Immature natural killer cell (primary cell): ENCODE measurements around the gene ZNF516. TPM values are rescaled to one million over a fixed set of nuclear protein-coding genes. Genes with fewer than 3 reads are reported as not detected.

Experiments used
- DNase-seq, 3 donors: peaks; one replicate each; pipeline ENCODE4 v3.0.0; 2022; ENCODE audit warnings: mixed read lengths in 1 of 3
- H3K27ac Mint-ChIP-seq, 6 donors: one replicate each; pipeline ENCODE4 v1.8.0; 2020; ENCODE audit warnings: mixed read lengths in 6 of 6, mild to moderate bottlenecking in 5 of 6, inconsistent platforms in 4 of 6, moderate library complexity in 3 of 6
- H3K27me3 Mint-ChIP-seq, 3 donors: one replicate each; pipeline ENCODE4 v1.8.0; 2020 to 2021; ENCODE audit warnings: low read depth in 3 of 3, mild to moderate bottlenecking in 3 of 3, mixed read lengths in 3 of 3, moderate library complexity in 3 of 3, inconsistent platforms in 1 of 3
- H3K36me3 Mint-ChIP-seq, 3 donors: one replicate each; pipeline ENCODE4 v1.8.0; 2020; ENCODE audit warnings: mixed read lengths in 3 of 3, inconsistent platforms in 2 of 3, mild to moderate bottlenecking in 2 of 3
- H3K4me1 Mint-ChIP-seq, 2 donors: one replicate each; pipeline ENCODE4 v1.8.0; 2020; ENCODE audit warnings: inconsistent platforms in 2 of 2, mild to moderate bottlenecking in 2 of 2, mixed read lengths in 2 of 2, moderate library complexity in 1 of 2
- H3K4me3 Mint-ChIP-seq, 5 donors: one replicate each; pipeline ENCODE4 v1.8.0; 2020; ENCODE audit warnings: mild to moderate bottlenecking in 5 of 5, mixed read lengths in 5 of 5, inconsistent platforms in 3 of 5, moderate library complexity in 3 of 5
- H3K9me3 Mint-ChIP-seq, 6 donors: one replicate each; pipeline ENCODE4 v1.8.0; 2020; ENCODE audit warnings: mild to moderate bottlenecking in 6 of 6, mixed read lengths in 6 of 6, inconsistent platforms in 4 of 6, moderate library complexity in 3 of 6
- polyA plus RNA-seq, 3 donors: library from polyadenylated mRNA; unstranded; fragments of 300-500 nt; fragmentation: Illumina TruSeq; gene quantifications; one replicate each; pipeline ENCODE4 v1.2.3, GENCODE V29; 2021

Gene ZNF516
- polyA plus RNA-seq, 3 donors from 2014 or later, result 1.2 to 6.1 (median 2.0) TPM

GRCh38 chr18:76365561-76365960 lies 129.5 kb downstream of the ZNF516 start:
- H3K36me3 Mint-ChIP-seq, result peaks cover 3 to 28% (median 10%) of the 10 kb centered on the region in 3 donors
- no peak for DNase-seq
- peaks cover 2 to 5% (median 2%) of the 10 kb centered on the region in 3 donors for H3K27me3 Mint-ChIP-seq
- no peak overlapping the region for H3K27ac Mint-ChIP-seq
- H3K4me1 Mint-ChIP-seq, result peaks cover 15 to 22% of the 10 kb centered on the region in 2 donors
- no peaks in the 10 kb centered on the region for H3K9me3 Mint-ChIP-seq
- H3K4me3 Mint-ChIP-seq, result no peak overlapping the region

- H3K27me3 Mint-ChIP-seq, result peaks cover 2 to 5% (median 4%) of the 10 kb centered on the region in 3 donors
- H3K9me3 Mint-ChIP-seq, result no peaks in the 10 kb centered on the region
- H3K36me3 Mint-ChIP-seq, result peaks cover 2 to 23% (median 5%) of the 10 kb centered on the region in 3 donors
- peak overlapping the region in 1 of 5 donors; percentile 39 for H3K4me3 Mint-ChIP-seq
- DNase-seq, result no peak
- peaks cover 16 to 22% of the 10 kb centered on the region in 2 donors for H3K4me1 Mint-ChIP-seq
- H3K27ac Mint-ChIP-seq, result no peak overlapping the region
These were observed 130.5 kb downstream of the ZNF516 start for GRCh38 chr18:76364282-76365259.

GRCh38 chr18:76363436-76364120 lies 131.5 kb downstream of the ZNF516 start:
- Mint-ChIP-seq H3K27ac (peak overlapping the region in 1 of 6 donors; percentile 53), H3K36me3 (peaks cover 0 to 20% (median 5%) of the 10 kb centered on the region in 3 donors)
- DNase-seq, result no peak

GRCh38 chr18:76362676-76363075 lies 132.4 kb downstream of the ZNF516 start:
- Mint-ChIP-seq H3K27ac (peak overlapping the region in 1 of 6 donors; percentile 53), H3K27me3 (peaks cover 2 to 8% (median 5%) of the 10 kb centered on the region in 3 donors), H3K4me1 (peaks cover 5 to 10% of the 10 kb centered on the region in 2 donors), H3K4me3 (no peak overlapping the region), H3K36me3 (peaks cover 0 to 20% (median 5%) of the 10 kb centered on the region in 3 donors), H3K9me3 (no peaks in the 10 kb centered on the region)
- DNase-seq, result no peak

More at GRCh38 chr18:76363436-76364120, 131.5 kb downstream of the ZNF516 start:
- Mint-ChIP-seq H3K4me1 (peaks cover 9 to 17% of the 10 kb centered on the region in 2 donors), H3K27me3 (peaks cover 2 to 8% (median 5%) of the 10 kb centered on the region in 3 donors), H3K9me3 (no peaks in the 10 kb centered on the region), H3K4me3 (no peak overlapping the region)

GRCh38 chr18:76361219-76361618 lies 133.8 kb downstream of the ZNF516 start:
- DNase-seq, result no peak
- Mint-ChIP-seq H3K27ac (no peak overlapping the region), H3K4me3 (no peak overlapping the region), H3K4me1 (peaks cover 1 to 10% of the 10 kb centered on the region in 2 donors), H3K27me3 (peaks cover 2 to 13% (median 2%) of the 10 kb centered on the region in 3 donors), H3K9me3 (no peaks in the 10 kb centered on the region), H3K36me3 (peaks cover 0 to 26% (median 5%) of the 10 kb centered on the region in 3 donors)

- Mint-ChIP-seq H3K4me1 (peaks cover 1 to 10% of the 10 kb centered on the region in 2 donors), H3K27me3 (peaks cover 2 to 11% (median 2%) of the 10 kb centered on the region in 3 donors), H3K27ac (no peak overlapping the region), H3K36me3 (peaks cover 0 to 30% (median 5%) of the 10 kb centered on the region in 3 donors), H3K9me3 (no peaks in the 10 kb centered on the region), H3K4me3 (no peak overlapping the region)
- DNase-seq, result no peak
These were observed 135.1 kb downstream of the ZNF516 start for GRCh38 chr18:76359909-76360308.

- DNase-seq, result no peak
- Mint-ChIP-seq H3K27ac (no peak overlapping the region), H3K9me3 (no peaks in the 10 kb centered on the region), H3K36me3 (peaks cover 0 to 31% (median 12%) of the 10 kb centered on the region in 3 donors), H3K4me3 (no peak overlapping the region), H3K4me1 (peaks cover 0 to 1% of the 10 kb centered on the region in 2 donors), H3K27me3 (peaks cover 2 to 11% (median 2%) of the 10 kb centered on the region in 3 donors)
These were observed 136.3 kb downstream of the ZNF516 start for GRCh38 chr18:76358774-76359173.

- Mint-ChIP-seq H3K36me3 (peaks cover 0 to 27% (median 12%) of the 10 kb centered on the region in 3 donors), H3K4me1 (peaks cover 0 to 1% of the 10 kb centered on the region in 2 donors), H3K4me3 (no peak overlapping the region), H3K27me3 (peaks cover 2 to 11% (median 4%) of the 10 kb centered on the region in 3 donors), H3K27ac (peak overlapping the region in 1 of 6 donors; percentile 50), H3K9me3 (no peaks in the 10 kb centered on the region)
- no peak for DNase-seq
These were observed 137.3 kb downstream of the ZNF516 start for GRCh38 chr18:76357585-76358260.

- H3K27me3 Mint-ChIP-seq, result peaks cover 2 to 11% (median 4%) of the 10 kb centered on the region in 3 donors
- H3K36me3 Mint-ChIP-seq, result peaks cover 0 to 27% (median 12%) of the 10 kb centered on the region in 3 donors
- H3K4me3 Mint-ChIP-seq, result no peak overlapping the region
- DNase-seq, result no peak
- H3K9me3 Mint-ChIP-seq, result no peaks in the 10 kb centered on the region
- peaks cover 0 to 1% of the 10 kb centered on the region in 2 donors for H3K4me1 Mint-ChIP-seq
- H3K27ac Mint-ChIP-seq, result no peak overlapping the region
These were observed 137.9 kb downstream of the ZNF516 start for GRCh38 chr18:76357174-76357573.

GRCh38 chr18:76356666-76357065 lies 138.4 kb downstream of the ZNF516 start:
- H3K9me3 Mint-ChIP-seq, result no peaks in the 10 kb centered on the region
- H3K27ac Mint-ChIP-seq, result no peak overlapping the region
- no peak for DNase-seq
- H3K4me3 Mint-ChIP-seq, result no peak overlapping the region
- peaks cover 0 to 1% of the 10 kb centered on the region in 2 donors for H3K4me1 Mint-ChIP-seq
- peaks cover 2 to 11% (median 4%) of the 10 kb centered on the region in 3 donors for H3K27me3 Mint-ChIP-seq
- peaks cover 0 to 22% (median 7%) of the 10 kb centered on the region in 3 donors for H3K36me3 Mint-ChIP-seq

GRCh38 chr18:76354348-76354747 lies 140.7 kb downstream of the ZNF516 start:
- Mint-ChIP-seq H3K27ac (no peak overlapping the region), H3K9me3 (no peaks in the 10 kb centered on the region), H3K27me3 (peaks cover 0 to 7% (median 5%) of the 10 kb centered on the region in 3 donors)

GRCh38 chr18:76353500-76353899 lies 141.5 kb downstream of the ZNF516 start:
- Mint-ChIP-seq H3K36me3 (peaks cover 0 to 14% (median 7%) of the 10 kb centered on the region in 3 donors), H3K4me3 (no peak overlapping the region), H3K27ac (no peak overlapping the region), H3K4me1 (peaks cover 7 to 9% of the 10 kb centered on the region in 2 donors), H3K9me3 (no peaks in the 10 kb centered on the region), H3K27me3 (peaks cover 2 to 8% (median 5%) of the 10 kb centered on the region in 3 donors)
- no peak for DNase-seq

More at GRCh38 chr18:76354348-76354747, 140.7 kb downstream of the ZNF516 start:
- peaks cover 0 to 17% (median 7%) of the 10 kb centered on the region in 3 donors for H3K36me3 Mint-ChIP-seq
- no peak for DNase-seq
- H3K4me3 Mint-ChIP-seq, result no peak overlapping the region
- peaks cover 1% of the 10 kb centered on the region in 2 donors for H3K4me1 Mint-ChIP-seq

GRCh38 chr18:76353046-76353445 lies 142.0 kb downstream of the ZNF516 start:
- Mint-ChIP-seq H3K4me1 (peaks cover 7 to 9% of the 10 kb centered on the region in 2 donors), H3K36me3 (peaks cover 0 to 14% (median 7%) of the 10 kb centered on the region in 3 donors), H3K27ac (no peak overlapping the region), H3K4me3 (no peak overlapping the region), H3K27me3 (peaks cover 2 to 9% (median 5%) of the 10 kb centered on the region in 3 donors), H3K9me3 (no peaks in the 10 kb centered on the region)
- no peak for DNase-seq
